WERI-Rb-1 (cell line): Measurements from ENCODE around the gene IFT57.

ENCODE experiments used
- DNase-seq: peaks from one replicate; pipeline ENCODE4 v3.0.0-alpha.2; 2020
- H3K27ac ChIP-seq: fragments of 250-450 bp; sonication (Bioruptor Pico); 2 replicates; pipeline ENCODE4 v1.5.1; 2020; ENCODE audit warnings: mild to moderate bottlenecking, moderate library complexity
- H3K27me3 ChIP-seq: fragments of 250-450 bp; sonication (Bioruptor Pico); 2 replicates; pipeline ENCODE4 v1.5.1; 2021; ENCODE audit warnings: mild to moderate bottlenecking, low read depth, moderate library complexity; ENCODE audit not compliant: insufficient read depth, severe bottlenecking
- H3K36me3 ChIP-seq: fragments of 250-450 bp; sonication (Bioruptor Pico); 2 replicates; pipeline ENCODE4 v1.5.1; 2020; ENCODE audit warnings: mild to moderate bottlenecking, moderate library complexity
- H3K4me3 ChIP-seq: 2 replicates; pipeline ENCODE4 v1.5.1; 2011; ENCODE audit warnings: low read depth, mild to moderate bottlenecking, control low read depth, low read length
- H3K9me3 ChIP-seq: fragments of 250-450 bp; sonication (Bioruptor Pico); 2 replicates; pipeline ENCODE4 v1.5.1; 2021; ENCODE audit warnings: mild to moderate bottlenecking, moderate library complexity; ENCODE audit not compliant: severe bottlenecking
- TF ChIP-seq, protein P1 (sequence below): IDR thresholded peaks from 2 replicates; pipeline ENCODE4 v1.5.1; 2011; ENCODE audit warnings: low read depth, mild to moderate bottlenecking, control low read depth, inconsistent platforms, low read length

IFT57 gene

DNA sequence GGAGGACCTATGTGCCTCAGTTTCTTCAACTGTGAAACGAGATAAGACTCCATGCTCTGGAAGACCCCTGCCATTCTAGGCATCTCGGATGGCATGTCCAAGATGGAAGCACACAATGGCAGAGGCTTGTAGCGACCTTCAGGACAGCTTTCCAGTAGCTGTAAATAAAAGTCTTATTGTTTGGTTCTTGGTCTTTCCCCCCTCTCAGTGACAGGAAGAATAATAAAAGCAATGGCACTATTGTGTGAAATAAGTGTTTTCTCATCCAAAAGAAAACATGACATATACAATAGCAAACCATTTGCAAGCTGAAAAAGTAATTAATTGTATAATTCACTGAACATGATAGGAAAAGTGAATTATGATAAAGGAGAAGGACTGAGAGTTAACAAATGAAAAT is 98.9 kb downstream of the IFT57 start:
- H3K36me3 ChIP-seq = no peaks in the 10 kb centered on the region
- no peak overlapping the region for H3K4me3 ChIP-seq
- TF ChIP-seq, protein P1, sequence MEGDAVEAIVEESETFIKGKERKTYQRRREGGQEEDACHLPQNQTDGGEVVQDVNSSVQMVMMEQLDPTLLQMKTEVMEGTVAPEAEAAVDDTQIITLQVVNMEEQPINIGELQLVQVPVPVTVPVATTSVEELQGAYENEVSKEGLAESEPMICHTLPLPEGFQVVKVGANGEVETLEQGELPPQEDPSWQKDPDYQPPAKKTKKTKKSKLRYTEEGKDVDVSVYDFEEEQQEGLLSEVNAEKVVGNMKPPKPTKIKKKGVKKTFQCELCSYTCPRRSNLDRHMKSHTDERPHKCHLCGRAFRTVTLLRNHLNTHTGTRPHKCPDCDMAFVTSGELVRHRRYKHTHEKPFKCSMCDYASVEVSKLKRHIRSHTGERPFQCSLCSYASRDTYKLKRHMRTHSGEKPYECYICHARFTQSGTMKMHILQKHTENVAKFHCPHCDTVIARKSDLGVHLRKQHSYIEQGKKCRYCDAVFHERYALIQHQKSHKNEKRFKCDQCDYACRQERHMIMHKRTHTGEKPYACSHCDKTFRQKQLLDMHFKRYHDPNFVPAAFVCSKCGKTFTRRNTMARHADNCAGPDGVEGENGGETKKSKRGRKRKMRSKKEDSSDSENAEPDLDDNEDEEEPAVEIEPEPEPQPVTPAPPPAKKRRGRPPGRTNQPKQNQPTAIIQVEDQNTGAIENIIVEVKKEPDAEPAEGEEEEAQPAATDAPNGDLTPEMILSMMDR = no peak
- no peak overlapping the region for H3K27ac ChIP-seq
- no peaks in the 10 kb centered on the region for H3K9me3 ChIP-seq
- H3K27me3 ChIP-seq = no peaks in the 10 kb centered on the region
- DNase-seq = no peak

DNA sequence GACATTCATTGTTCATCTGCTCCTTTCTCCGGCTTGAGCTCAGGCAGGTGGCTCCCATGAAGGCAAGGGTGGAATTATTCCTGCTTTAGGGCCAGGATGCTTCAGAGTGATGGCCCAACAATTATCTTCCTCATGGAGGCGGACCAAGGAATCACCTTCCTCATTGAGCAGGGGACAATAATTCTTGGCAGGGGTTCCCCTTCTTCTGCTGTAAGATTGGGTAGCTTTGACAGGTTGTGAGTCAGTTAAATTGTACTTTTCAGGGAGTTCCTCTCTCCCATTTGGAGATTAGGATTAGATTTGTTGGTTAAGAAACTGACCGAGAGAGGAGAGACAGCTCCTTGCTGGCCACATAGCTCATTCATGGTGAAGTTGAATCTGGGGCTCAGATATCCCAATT is 99.9 kb downstream of the IFT57 start:
- Histone ChIP-seq H3K9me3 (no peaks in the 10 kb centered on the region), H3K27ac (no peak overlapping the region), H3K27me3 (no peaks in the 10 kb centered on the region), H3K36me3 (no peaks in the 10 kb centered on the region), H3K4me3 (no peak overlapping the region)
- DNase-seq = no peak
- TF ChIP-seq, protein P1 = no peak

DNA sequence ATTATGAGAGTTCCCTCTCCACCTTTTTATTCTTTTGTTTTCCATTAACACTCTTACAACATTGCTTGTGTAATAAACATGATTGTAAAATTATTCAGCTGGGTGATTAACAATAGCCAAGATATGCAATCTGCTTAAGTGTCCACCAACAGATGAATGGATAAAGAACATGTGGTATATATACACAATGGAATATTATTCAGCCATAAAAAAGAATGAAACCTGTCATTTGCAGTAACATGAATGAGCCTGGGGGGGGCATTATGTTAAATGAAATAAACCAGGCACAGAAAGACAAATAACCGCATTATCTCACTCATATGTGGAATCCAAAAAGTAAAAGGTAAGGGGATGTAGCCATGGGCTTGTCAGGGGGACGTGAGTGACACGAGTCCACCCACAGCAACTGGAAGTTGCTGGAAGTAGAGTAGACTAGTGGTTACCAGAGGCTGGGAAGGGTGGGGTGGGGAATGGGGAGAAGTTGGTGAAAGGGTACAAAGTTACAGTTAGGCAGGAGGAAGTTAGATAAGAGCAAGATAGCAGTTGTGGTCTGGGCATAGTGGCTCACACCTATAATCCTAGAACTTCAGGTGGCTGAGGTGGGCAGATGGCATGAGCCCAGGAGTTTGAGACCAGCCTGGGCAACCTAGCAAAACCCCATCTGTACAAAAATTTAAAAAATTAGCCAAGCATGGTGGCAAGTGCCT is 102.7 kb downstream of the IFT57 start:
- Histone ChIP-seq H3K9me3 (no peaks in the 10 kb centered on the region), H3K27ac (no peak overlapping the region)
- TF ChIP-seq, protein P1 = no peak

DNA sequence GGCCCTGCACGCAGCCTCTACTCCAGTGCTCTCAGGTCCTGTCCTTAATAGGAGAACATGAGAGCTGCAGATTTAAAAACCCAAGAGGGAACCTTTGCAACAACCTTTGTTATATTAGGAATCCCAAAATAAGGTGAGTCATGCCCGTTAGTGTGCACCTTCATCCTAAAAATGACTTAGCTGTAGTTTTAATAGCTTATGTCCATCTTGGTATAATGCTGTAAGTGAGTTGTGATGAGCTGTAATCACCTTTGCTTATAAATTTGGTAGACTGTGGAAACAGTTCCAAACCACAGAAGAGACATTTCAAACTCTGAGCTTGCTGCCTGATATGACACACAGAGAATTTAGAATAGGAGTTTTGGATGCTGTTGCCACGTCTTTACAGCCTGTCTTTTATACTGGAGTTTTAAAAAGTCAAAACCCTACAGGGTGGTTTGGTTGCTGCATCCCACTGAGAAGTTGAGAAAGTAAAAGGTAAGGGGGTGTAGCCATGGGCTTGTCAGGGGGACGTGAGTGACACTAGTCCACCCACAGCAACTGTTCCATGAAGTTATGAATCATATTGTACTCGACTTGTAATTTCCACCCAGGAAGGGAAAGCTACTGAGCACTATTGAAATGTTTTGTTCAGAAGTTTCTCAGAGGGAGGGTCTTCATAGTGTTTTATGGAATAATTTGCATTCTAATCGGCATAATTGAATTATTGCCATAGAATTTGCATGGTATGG is 104.0 kb downstream of the IFT57 start:
- Histone ChIP-seq H3K36me3 (no peaks in the 10 kb centered on the region), H3K27me3 (no peaks in the 10 kb centered on the region), H3K9me3 (no peaks in the 10 kb centered on the region), H3K4me3 (no peak overlapping the region), H3K27ac (no peak overlapping the region)
- no peak for DNase-seq
- TF ChIP-seq, protein P1 = no peak

More for the DNA sequence above, 102.7 kb downstream of the IFT57 start:
- no peak for DNase-seq
- Histone ChIP-seq H3K4me3 (no peak overlapping the region), H3K27me3 (no peaks in the 10 kb centered on the region), H3K36me3 (no peaks in the 10 kb centered on the region)

DNA sequence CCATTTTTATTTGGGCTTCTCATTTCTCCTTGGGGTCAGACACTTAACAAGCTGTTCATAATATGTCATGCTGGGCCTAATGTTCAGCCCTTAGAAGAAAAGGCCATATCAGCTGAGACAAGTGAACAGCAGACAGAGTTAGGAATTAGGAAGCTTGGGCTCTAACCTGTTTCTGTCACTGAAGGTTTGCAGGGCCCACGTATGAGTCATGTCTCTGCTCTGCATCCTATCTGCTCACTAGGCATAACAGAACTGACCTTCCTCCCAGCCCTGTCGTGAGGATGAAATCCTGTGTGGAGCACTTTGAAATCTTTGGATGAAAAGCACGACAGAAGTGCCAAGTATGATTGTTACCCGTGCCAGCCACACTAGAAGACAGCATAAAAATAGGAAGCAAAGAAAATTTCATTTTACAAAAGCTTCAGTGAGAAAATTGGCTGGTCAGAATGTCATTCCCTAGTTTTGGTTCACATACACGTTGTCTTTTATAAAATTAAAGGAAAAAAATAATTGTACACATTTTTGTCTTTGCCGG is 104.9 kb downstream of the IFT57 start:
- Histone ChIP-seq H3K36me3 (no peaks in the 10 kb centered on the region), H3K27ac (no peak overlapping the region), H3K27me3 (no peaks in the 10 kb centered on the region), H3K4me3 (no peak overlapping the region), H3K9me3 (no peaks in the 10 kb centered on the region)
- no peak for DNase-seq
- TF ChIP-seq, protein P1 = no peak
